Measurements from ENCODE around the gene CRCP. TPM values are rescaled to one million over a fixed set of nuclear protein-coding genes. Genes with fewer than 3 reads are reported as not detected.
"Not testable (repeated sequence)": the region's sequence is repeated elsewhere in the genome, so short reads cannot be mapped to it uniquely, and the experiment has no call there.

Gene CRCP
- polyA plus RNA-seq, 3 donors = 15.5 to 18.6 (median 16.5) TPM

- 95 to 97% (median 97%) methylated on average over 6 of the region's 6 CpGs for WGBS, 3 donors
- H3K27ac ChIP-seq (ENCODE audit: low read depth, low read length) = not testable (repeated sequence)
These were observed 12.5 kb upstream of the CRCP start for GRCh38 chr7:66102168-66102567.

GRCh38 chr7:66103994-66104393, 10.7 kb upstream of the CRCP start:
- 89 to 96% (median 92%) methylated on average over 3 of the region's 3 CpGs for WGBS, 3 donors
- not testable (repeated sequence) for H3K27ac ChIP-seq (ENCODE audit: low read depth, low read length)

GRCh38 chr7:66105263-66105748, 9.3 kb upstream of the CRCP start:
- 93 to 97% (median 95%) methylated on average over 5 of the region's 5 CpGs for WGBS, 3 donors
- no peak overlapping the region for H3K27ac ChIP-seq (ENCODE audit: low read depth, low read length)

GRCh38 chr7:66108410-66108809, 6.2 kb upstream of the CRCP start:
- WGBS, 3 donors = 77 to 86% (median 84%) methylated on average over 5 of the region's 5 CpGs
- not testable (repeated sequence) for H3K27ac ChIP-seq (ENCODE audit: low read depth, low read length)

GRCh38 chr7:66110856-66111255, 3.8 kb upstream of the CRCP start:
- 68 to 77% (median 77%) methylated on average over 9 of the region's 9 CpGs for WGBS, 3 donors
- no peak overlapping the region for H3K27ac ChIP-seq (ENCODE audit: low read depth, low read length)

GRCh38 chr7:66116680-66117420, 2.2 kb downstream of the CRCP start:
- H3K27ac ChIP-seq (ENCODE audit: low read depth, low read length) = not testable (repeated sequence)
- WGBS, 3 donors = 93 to 97% (median 96%) methylated on average over 12 of the region's 12 CpGs

GRCh38 chr7:66118603-66119002, 4.0 kb downstream of the CRCP start:
- WGBS, 3 donors = 45 to 69% (median 65%) methylated on average over 3 of the region's 3 CpGs
- no peak overlapping the region for H3K27ac ChIP-seq (ENCODE audit: low read depth, low read length)

- no peak overlapping the region for H3K27ac ChIP-seq (ENCODE audit: low read depth, low read length)
- 70 to 91% (median 91%) methylated on average over 4 of the region's 4 CpGs for WGBS, 3 donors
These were observed 4.7 kb downstream of the CRCP start for GRCh38 chr7:66119245-66119850.

GRCh38 chr7:66123175-66123528, 8.5 kb downstream of the CRCP start:
- 88 to 95% (median 92%) methylated on average over 9 of the region's 9 CpGs for WGBS, 3 donors
- H3K27ac ChIP-seq (ENCODE audit: low read depth, low read length) = no peak overlapping the region

GRCh38 chr7:66124569-66124861, 9.9 kb downstream of the CRCP start:
- not testable (repeated sequence) for H3K27ac ChIP-seq (ENCODE audit: low read depth, low read length)

GRCh38 chr7:66125052-66125694, 10.5 kb downstream of the CRCP start:
- WGBS, 3 donors = 36 to 39% (median 36%) methylated on average over 4 of the region's 4 CpGs
- H3K27ac ChIP-seq (ENCODE audit: low read depth, low read length) = no peak overlapping the region

More at GRCh38 chr7:66124569-66124861, 9.9 kb downstream of the CRCP start:
- WGBS, 3 donors = 57 to 80% (median 66%) methylated on average over 5 of the region's 5 CpGs

- H3K27ac ChIP-seq (ENCODE audit: low read depth, low read length) = not testable (repeated sequence)
These were observed 11.2 kb downstream of the CRCP start for GRCh38 chr7:66125781-66126352.

GRCh38 chr7:66127172-66127571, 12.5 kb downstream of the CRCP start:
- not testable (repeated sequence) for H3K27ac ChIP-seq (ENCODE audit: low read depth, low read length)
- WGBS, 3 donors = 48 to 80% (median 79%) methylated on average over 3 of the region's 3 CpGs

More at GRCh38 chr7:66125781-66126352, 11.2 kb downstream of the CRCP start:
- WGBS, 3 donors = 57 to 66% (median 63%) methylated on average over 6 of the region's 6 CpGs

GRCh38 chr7:66138994-66139752, 24.5 kb downstream of the CRCP start:
- H3K27ac ChIP-seq (ENCODE audit: low read depth, low read length) = no peak overlapping the region
- WGBS, 3 donors = 68 to 74% (median 68%) methylated on average over 8 of the region's 8 CpGs

- no peak overlapping the region for H3K27ac ChIP-seq (ENCODE audit: low read depth, low read length)
- WGBS, 3 donors = 11 to 40% (median 32%) methylated on average over 4 of the region's 4 CpGs
These were observed 26.3 kb downstream of the CRCP start for GRCh38 chr7:66140924-66141323.

- WGBS, 3 donors = 39 to 89% (median 89%) methylated on average over 3 of the region's 3 CpGs
- no peak overlapping the region for H3K27ac ChIP-seq (ENCODE audit: low read depth, low read length)
These were observed 27.7 kb downstream of the CRCP start for GRCh38 chr7:66142334-66142733.

GRCh38 chr7:66142996-66143395, 28.3 kb downstream of the CRCP start:
- H3K27ac ChIP-seq (ENCODE audit: low read depth, low read length) = no peak overlapping the region
- WGBS, 3 donors = 54 to 70% (median 68%) methylated on average over 5 of the region's 5 CpGs

GRCh38 chr7:66143876-66144332, 29.3 kb downstream of the CRCP start:
- H3K27ac ChIP-seq (ENCODE audit: low read depth, low read length) = no peak overlapping the region
- 87 to 96% (median 94%) methylated on average over 2 of the region's 2 CpGs for WGBS, 3 donors
